ENCODE measurements around the gene SERPINF2. TPM values are rescaled to one million over a fixed set of nuclear protein-coding genes. Genes with fewer than 3 reads are reported as not detected.
"Not testable (repeated sequence)": the region's sequence is repeated elsewhere in the genome, so short reads cannot be mapped to it uniquely, and the experiment has no call there.

SERPINF2 gene
- total RNA-seq: 1.2 TPM
- long read RNA-seq, partial matches to known transcripts: 0 of 2 reads
- long read RNA-seq, other reads (novel, unspliced or antisense): 2 of 2 reads

DNA sequence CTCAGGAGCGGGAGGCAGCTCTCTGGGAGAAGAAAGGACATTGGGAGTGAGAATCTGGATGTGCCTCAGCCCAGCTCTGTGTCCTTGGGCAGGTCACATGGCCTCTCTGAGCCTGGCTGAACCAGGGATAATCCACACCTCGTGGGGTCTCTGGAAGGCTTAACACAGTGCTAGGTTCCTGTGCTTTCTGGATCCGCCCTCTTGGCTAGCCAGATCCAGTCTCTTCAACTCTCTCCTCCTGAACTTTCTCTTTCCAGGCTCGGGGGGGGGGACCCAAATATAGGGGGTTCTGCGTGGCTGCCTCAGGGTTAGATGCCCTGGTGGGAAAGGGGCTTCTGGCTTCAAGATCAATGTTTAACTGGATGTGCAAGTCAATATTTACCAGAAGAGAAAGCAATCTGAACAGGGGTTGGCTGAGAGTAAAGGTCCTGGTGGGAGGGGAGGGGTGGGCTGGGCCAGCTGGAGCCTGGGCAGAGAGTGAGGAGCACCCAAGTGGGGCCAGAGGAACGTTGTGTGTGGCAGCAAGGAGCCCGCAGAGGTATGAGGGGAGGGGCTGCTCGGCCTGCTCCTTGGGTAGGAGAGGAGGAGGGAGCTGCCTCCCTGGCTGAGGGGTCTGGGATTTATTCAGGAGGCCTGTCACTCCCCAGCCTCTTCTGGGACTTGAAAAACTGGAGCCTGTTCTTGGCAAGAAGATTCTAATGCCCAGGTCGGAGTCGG is at the start of gene SERPINF2:
SERPINF2 (plus strand) TSS at position 501 of the 717 bp plus-strand sequence. CDS start 2,125 bp downstream, outside the sequence.
- intact Hi-C loops (cut with DNase I): no loop called here
- no peak for DNase-seq (ENCODE audit: low spot score)

DNA sequence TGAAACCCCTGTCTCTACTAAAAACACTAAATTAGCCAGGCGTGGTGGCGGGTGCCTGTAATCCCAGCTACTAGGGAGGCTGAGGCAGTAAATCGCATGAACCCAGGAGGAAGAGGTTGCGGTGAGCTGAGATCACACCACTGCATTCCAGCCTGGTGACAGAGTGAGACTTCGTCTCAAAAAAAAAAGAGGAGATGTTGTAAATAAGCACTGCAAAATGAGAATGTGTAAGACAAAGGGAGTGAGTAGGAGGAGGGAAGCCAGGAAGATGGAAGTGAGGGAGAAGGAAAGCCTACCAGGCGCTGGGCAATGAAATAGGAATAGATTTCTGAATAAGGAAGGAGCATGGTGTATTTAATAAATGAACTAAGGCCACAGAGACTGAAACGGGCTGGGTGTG is 49.3 kb upstream of the SERPINF2 start:
- intact Hi-C loops (cut with DNase I): no loop called here
- no peak for DNase-seq (ENCODE audit: low spot score)

DNA sequence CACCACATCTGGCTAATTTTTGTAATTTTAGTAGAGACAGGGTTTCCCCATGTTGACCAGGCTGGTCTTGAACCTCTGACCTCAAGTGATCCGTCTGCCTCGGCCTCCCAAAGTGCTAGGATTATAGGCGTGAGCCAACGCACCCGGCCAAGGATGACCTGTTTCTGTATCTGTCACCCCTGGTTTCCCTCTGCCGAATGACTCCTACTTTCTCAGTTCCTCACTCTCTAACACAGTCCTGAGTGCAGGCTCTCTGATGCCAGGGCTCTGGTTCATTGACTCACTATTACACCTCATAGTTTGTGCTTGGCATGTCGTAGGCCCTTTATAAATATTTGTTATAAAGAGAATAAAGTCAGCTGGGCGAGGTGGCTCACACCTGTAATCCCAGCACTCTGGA is 47.3 kb upstream of the SERPINF2 start:
- intact Hi-C loops (cut with DNase I): no loop called here
- no peak for DNase-seq (ENCODE audit: low spot score)

DNA sequence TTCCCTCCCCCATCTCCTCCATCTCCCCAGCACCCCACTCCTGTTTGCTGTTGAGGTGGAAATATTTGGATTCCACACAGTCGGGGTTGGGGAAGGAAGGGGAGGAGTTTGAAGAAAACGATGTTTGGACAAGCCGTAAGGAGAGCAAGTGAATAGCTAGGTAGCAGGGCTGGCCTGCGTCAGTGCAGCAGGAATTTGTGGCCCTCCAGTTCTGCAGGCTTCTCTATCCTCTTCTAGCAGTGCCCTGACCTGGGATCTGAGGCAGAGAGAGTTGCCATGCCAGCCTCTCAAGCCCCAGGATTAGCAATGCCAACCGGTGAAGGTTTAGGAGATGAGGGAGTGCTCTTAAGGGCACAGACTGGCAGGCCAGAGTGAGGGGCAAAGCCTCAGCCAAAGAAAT is 45.0 kb upstream of the SERPINF2 start:
- DNase-seq (ENCODE audit: low spot score): no peak
- intact Hi-C loops (cut with DNase I): no loop called here

DNA sequence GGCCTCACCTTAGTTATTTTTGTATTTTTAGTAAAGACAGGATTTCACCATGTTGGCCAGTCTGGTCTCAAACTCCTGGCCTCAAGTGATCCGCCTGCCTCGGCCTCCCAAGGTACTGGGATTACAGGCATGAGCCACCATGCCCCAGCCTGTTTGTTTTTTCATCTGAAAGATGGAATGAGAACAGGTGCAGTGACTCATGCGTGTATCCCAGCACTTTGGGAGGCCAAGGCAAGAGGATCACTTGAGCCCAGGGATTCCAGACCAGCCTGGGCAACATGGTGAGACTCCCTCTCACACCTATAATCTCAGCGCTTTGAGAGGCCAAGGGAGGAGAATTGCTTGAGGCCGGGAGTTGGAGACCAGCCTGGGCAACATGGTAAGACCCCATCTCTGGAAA is 42.8 kb upstream of the SERPINF2 start:
- DNase-seq (ENCODE audit: low spot score); intact Hi-C loops (cut with DNase I): not testable (repeated sequence)

DNA sequence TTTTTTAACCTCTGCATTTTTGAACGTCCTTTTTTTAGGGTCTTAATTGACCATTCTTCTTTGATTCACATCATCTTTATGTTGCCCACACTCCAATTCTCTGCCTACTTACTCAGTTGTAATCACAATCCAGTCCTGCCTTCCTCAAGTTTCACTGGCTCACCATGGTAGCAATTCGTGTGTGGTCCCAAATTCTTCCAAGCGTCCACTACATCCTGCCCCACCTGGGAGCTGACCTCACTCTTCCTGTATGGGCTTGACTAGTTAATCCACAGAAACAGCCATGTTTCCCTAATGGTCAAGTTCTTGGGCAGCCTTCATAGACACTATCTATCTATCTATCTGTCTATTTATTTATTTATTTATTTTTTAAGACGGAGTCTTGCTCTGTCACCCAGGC is 39.6 kb upstream of the SERPINF2 start:
- no peak for DNase-seq (ENCODE audit: low spot score)
- intact Hi-C loops (cut with DNase I): no loop called here

DNA sequence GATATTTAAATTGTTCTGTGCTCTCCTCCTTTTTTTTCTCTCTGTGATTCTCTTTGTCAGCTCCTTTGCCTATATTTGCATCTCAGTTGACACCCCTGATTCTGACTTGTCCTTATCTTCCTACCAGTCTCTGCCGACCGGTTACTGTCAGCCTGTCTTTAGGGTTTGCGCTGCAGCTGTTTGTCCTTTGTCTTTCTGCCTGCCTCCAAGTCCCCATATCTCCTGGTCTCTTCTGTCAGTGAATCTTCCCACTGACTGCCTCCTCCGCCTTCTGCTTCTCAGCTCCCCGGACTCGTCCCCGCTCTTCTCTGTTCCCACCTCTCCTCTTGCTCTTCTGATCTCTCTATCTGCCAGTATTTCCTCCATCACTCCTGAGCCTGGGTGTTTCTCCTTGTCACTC is 37.7 kb upstream of the SERPINF2 start:
- intact Hi-C loops (cut with DNase I): no loop called here
- DNase-seq (ENCODE audit: low spot score): no peak

DNA sequence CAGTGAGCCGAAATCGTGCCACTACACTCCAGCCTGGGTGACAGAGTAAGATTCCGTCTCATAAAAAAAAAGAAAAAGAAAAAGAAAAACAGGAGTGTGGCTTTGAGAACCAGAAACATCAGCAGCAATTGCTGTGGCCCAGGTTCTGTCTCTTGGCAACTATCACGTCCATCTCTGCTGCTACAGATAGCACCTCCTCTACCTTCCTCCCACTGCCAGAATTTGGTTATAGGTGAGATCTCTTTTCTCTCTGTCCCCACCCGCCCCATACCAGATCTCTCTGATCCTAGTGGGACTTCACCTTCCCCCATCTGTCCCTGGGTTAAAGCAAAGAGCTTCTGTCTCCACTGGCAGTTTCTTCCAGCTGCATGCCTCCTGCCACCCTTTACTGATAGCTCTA is 35.6 kb upstream of the SERPINF2 start:
- DNase-seq (ENCODE audit: low spot score): no peak
- intact Hi-C loops (cut with DNase I): no loop called here

DNA sequence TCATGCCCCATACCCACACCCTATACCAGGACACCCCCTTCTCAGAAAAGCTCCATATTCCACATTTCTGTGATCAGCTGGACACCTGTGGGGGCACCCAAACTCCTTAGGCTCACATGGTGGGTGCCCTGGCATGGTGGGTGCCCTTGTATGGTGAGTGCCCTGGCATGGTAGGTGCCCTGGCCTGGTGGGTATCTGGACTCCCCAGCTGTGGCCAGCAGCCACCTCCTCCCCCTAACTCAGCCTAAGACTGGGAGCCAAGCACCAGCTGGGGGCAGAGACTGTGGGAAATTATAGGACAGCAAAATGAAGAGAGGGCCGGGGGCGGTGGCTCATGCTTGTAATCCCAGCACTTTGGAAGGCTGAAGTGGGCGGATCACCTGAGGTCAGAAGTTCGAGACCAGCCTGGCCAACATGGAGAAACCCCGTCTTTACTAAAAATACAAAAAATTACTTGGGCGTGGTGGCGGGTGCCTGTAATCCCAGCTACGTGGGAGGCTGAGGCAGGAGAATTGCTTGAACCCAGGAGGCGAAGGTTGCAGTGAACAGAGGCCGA is 33.8 kb upstream of the SERPINF2 start:
- intact Hi-C loops (cut with DNase I): not testable (repeated sequence)

DNA sequence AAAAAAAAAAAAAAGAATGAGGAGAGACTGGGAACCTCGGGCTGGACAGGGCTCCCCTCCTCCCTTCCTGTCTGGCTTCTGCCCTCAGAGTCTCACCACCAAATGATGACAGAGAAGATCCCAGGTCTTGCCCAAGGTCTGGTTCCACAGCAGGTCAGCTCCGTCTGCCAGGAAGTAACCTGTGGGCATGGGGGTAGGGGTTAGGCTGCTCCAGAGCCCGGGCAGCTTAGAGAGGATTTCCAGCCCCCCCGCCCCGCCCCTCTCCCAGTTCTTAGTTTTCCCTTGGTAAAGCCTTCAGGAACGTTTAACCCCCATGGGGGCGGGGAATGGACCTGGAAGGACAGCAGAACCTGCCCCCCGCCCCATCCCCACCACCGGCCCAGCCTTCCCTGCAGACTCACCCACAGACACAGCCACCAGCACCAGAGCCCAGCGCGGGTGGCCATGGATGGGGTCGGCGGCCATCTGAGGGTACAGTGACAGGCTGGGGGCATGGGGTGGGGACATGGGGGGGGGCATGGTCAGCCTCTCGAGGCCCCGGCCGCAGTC is 33.2 kb upstream of the SERPINF2 start:
- intact Hi-C loops (cut with DNase I): no loop called here
- no peak for DNase-seq (ENCODE audit: low spot score)

More for the DNA sequence above, 33.8 kb upstream of the SERPINF2 start:
- not testable (repeated sequence) for DNase-seq (ENCODE audit: low spot score)

DNA sequence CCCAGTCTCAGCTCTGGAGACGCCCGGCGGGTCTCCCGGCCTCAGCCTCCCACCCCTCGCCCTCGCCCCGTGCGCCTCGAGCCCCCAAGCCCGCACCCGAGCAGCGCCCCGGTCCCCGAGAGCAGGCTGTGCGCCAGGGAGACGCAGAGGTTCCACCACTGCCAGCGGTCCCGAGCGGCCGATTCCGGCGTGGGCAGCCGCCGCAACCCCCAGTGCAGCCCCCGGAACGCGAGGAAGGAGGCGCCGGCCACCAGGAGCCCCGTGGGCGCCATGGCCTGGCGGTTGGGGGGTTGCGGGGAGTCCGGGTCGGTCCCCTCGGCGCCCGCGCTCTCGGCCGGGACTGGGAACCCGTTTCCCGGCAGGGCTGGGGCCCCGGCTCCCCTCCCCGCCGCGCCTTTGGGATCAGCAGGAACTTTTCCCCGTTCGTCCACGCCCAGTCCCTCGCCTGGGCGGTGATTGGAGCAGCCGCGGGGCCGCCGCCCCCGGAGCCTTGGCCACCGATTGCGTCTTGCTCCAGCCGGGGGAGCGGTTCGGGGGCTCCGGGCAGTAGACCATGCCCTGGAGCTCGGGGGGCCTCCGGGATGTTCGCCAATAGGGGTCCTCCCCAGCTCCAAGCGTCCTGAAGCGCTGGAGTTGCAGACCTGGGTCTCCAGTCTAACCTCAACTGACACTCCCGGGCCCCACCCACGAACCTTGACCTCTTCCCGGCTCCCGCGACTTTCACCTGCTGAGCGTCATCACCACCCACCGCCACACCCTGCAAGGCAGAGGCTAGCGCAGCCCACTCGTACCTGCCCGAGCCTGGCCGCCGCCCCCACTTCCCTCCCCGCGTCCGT is 32.5 kb upstream of the SERPINF2 start, which contains the start of gene TLCD2:
TLCD2 (minus strand) TSS at position 407 of the 836 bp plus-strand sequence; CDS start at position 272, 135 bp downstream.
- intact Hi-C loops (cut with DNase I): loop anchor here (10.0 kb wide), 1 partner anchor 315 kb away; the partner anchor contains the start of gene RTN4RL1
- DNase-seq (ENCODE audit: low spot score): peak; percentile 87

DNA sequence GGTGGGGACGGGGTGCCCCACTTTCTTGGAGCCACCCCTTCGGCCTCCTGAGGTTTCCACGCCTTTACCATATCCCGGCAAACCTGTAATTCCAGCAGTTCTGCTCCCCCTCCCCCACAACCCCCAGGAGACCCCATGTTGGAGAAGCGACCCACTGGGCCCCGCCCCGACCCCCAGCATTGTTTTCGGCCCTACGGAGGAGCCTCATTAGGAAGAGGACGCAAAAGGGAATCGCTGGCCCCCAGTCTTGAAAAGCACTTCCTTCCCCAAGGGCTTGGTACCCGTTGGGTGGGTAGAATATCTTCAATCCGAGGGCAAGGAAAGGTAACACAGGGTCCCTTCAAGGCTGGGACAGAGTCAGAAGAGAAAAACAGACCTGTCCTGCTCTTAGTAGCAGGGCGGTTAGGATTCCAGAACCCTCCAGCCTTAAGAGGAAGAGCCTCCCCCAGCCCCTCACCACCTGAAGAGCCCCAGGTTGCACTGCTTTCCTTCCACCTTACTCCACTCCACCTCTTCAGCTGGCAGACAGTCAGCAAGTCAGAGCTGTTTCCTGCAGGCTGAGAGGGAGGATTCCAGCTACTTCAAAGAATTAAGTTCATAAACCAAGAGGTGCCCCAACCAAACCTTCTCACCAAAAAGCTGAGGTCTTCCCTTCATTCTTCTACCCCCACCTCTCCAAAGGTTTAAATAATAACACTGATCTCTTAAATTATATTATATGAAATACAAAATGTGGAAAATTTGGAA is 31.7 kb upstream of the SERPINF2 start:
- intact Hi-C loops (cut with DNase I): loop anchor here (10.0 kb wide), 1 partner anchor 314 kb away; the partner anchor contains the start of gene RTN4RL1
- no peak for DNase-seq (ENCODE audit: low spot score)

DNA sequence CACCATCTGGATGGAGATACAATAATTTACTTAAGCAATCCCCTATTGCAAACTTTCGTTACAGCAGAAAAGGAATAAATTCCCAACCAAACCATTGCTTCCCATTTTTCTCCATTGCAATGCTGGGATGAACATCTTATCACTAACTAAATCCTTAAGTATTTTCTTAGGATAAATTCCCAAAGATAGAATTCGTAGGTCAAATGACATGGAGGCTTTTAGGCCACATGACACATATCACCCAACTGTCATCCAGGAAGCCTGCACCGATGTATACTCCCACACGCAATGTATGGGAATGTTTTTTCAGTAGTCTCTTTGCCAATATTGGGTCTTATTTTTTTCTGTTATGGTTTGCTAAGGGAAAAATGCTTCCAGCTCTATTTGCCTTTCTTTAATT is 30.9 kb upstream of the SERPINF2 start:
- DNase-seq (ENCODE audit: low spot score): no peak
- intact Hi-C loops (cut with DNase I): loop anchor here (10.0 kb wide), 1 partner anchor 313 kb away; the partner anchor contains the start of gene RTN4RL1

DNA sequence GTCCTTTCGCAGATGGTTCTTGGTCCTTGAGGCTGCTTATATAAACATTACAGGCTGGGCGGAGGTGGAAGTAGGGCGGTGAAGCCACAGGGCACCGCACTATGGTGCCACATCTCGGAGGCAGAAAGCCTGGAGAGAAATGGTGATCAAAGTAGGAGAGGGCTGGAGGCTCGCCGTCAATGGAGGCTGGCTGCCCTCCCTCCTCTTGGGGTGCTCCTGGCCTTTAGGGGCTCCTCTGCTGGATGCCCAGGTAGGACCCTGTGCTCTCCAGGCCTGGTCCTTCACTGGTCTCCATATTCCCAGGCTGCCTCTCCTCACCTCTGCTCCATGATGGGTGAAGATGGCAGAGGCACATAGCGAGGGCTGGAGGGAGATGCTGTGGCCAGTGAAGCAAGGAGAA is 30.4 kb upstream of the SERPINF2 start:
- intact Hi-C loops (cut with DNase I): loop anchor here (10.0 kb wide), 1 partner anchor 313 kb away; the partner anchor contains the start of gene RTN4RL1
- DNase-seq (ENCODE audit: low spot score): no peak

DNA sequence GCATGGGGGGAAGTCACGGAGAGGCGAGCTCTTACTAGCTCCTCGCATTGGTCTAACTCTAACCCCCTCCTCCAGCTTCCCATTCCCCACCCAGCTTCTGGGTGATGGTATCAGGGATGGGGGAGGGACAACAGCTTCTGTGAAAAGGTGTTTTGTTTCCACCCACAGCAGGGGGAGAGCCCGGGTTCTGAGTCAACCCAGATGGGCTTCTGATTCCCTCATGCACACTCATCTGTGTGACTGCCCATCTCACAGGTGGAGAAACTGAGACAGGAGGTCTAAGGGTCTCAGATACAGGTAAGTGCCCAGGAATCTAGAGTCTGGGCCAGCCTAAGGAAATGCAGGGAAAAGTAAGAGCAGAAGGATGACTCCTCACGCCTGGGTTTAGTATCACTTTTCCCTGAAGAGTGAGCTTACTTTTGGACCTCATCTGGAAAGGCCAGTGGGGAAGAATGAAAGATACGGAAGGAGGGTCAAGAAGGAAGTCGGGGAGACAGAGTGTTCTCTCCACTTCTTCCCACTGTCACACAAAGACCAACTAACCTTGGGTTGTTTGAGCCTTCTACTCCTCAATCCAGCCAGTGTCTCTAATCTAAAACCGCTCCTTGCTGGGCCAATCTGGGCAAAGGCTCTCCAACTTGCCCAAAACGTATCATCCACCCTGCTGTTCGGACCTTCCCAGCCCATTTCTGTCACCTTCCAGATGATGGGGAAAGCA is 29.4 kb upstream of the SERPINF2 start:
- DNase-seq (ENCODE audit: low spot score): no peak
- intact Hi-C loops (cut with DNase I): loop anchor here (10.0 kb wide), 1 partner anchor 311 kb away; the partner anchor contains the start of gene RTN4RL1

DNA sequence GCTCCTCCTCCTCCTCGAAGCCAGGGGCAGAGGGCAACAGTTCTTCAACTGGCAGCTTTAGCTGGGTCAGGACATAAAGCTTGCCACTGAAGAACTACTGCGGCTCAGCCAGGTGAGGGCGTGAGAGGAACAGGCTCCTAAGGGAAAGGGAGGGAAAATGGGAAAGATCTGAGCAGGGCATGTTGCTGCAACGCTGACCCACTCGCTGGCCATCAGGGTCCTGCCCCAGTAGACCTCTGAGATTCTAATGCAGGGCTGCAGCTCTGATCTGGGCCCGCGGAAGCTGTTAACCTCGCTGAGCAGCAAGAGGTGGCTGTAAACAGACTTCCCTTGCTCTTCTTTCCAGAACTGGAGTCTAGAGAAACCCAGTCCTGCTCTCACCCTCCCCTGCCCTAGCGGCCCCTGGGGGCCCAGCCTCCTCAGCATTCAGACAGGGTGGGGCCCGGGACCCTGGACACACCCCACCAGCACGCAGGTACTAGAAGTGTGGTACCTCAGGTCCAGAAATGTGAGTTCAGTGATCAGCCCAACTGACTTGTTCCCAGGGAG is 28.7 kb upstream of the SERPINF2 start:
- DNase-seq (ENCODE audit: low spot score): no peak
- intact Hi-C loops (cut with DNase I): loop anchor here (2.0 to 10.0 kb wide), 2 partner anchors 65 to 311 kb away; partner anchors contain the start of genes RILP and RTN4RL1

DNA sequence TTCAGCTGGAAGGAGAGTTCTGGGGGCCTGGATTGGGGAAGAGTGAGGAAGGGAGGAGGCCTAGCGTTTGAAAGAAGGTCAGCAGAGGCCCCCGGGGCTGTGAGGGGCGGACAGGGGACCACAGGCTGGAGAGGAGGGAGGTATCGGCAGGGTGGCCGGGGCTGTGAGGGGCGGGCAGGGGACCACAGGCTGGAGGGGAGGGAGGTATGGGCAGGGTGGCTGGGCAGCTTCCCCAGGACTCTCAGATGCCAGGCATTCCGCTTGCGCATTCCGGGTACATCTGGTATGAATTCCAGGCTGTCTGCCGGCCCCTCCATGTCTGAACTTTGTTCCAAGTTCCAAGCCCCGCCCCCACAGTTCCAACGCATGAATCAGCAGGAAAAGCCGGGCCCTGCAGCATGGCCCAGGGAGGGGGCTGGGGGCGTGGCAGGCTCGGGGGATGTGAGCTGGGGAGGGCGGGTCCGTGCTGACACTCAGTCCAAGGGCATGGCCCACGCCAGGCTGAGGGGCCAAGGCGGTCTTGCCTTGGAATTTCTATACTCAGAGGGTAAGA is 28.2 kb upstream of the SERPINF2 start:
- peak; percentile 98 for DNase-seq (ENCODE audit: low spot score)
- intact Hi-C loops (cut with DNase I): loop anchor here (2.0 to 10.0 kb wide), 2 partner anchors 66 to 310 kb away; partner anchors contain the start of genes RILP and RTN4RL1
